Neural crest cell (in vitro differentiated cells): ENCODE results near the gene SPAG16. TPM values are rescaled to one million over a fixed set of nuclear protein-coding genes. Genes with fewer than 3 reads are reported as not detected.

Experiments
- DNase-seq: peaks from one replicate; pipeline ENCODE4 v3.0.0; 2021; ENCODE audit warnings: low read depth, mixed read lengths, low spot score
- H3K27ac Mint-ChIP-seq: one replicate; pipeline ENCODE4 v1.8.0; 2021; ENCODE audit warnings: mild to moderate bottlenecking, mixed read lengths; ENCODE audit not compliant: unreplicated experiment
- H3K27me3 Mint-ChIP-seq: 2 replicates; pipeline ENCODE4 v1.8.0; 2021; ENCODE audit warnings: low read depth, mild to moderate bottlenecking, mixed read lengths
- H3K36me3 Mint-ChIP-seq: 2 replicates; pipeline ENCODE4 v1.8.0; 2021; ENCODE audit warnings: low read depth, mild to moderate bottlenecking, mixed read lengths
- H3K4me1 Mint-ChIP-seq: 2 replicates; pipeline ENCODE4 v1.8.0; 2021; ENCODE audit warnings: mixed read lengths
- H3K4me3 Mint-ChIP-seq: one replicate; pipeline ENCODE4 v1.8.0; 2021; ENCODE audit warnings: mild to moderate bottlenecking, mixed read lengths
- H3K9me3 Mint-ChIP-seq: 2 replicates; pipeline ENCODE4 v1.8.0; 2021; ENCODE audit warnings: mixed read lengths
- CTCF ChIP-seq: fragments of 200-600 bp; sonication (generic); conservative IDR thresholded peaks from 2 replicates; pipeline ENCODE4 v1.5.0; 2021; ENCODE audit warnings: antibody characterized with exemption, mild to moderate bottlenecking
- total RNA-seq: library from RNA; stranded (reverse); gene quantifications from 2 replicates; pipeline ENCODE4 v1.2.1, GENCODE V29; 2021

SPAG16 gene
- total RNA-seq, 1 donor from 2014 or later: 29.0 TPM

GRCh38 chr2:213415093-213415492 lies 130.8 kb downstream of the SPAG16 start:
- no peaks in the 10 kb centered on the region for H3K27me3 Mint-ChIP-seq
- no peaks in the 10 kb centered on the region for H3K4me1 Mint-ChIP-seq
- H3K36me3 Mint-ChIP-seq: no peaks in the 10 kb centered on the region
- no peak for DNase-seq
- H3K9me3 Mint-ChIP-seq: no peaks in the 10 kb centered on the region
- no peak overlapping the region for H3K27ac Mint-ChIP-seq
- H3K4me3 Mint-ChIP-seq: no peak overlapping the region
- TF ChIP-seq CTCF: no peak

GRCh38 chr2:213416832-213417231 lies 132.6 kb downstream of the SPAG16 start:
- no peak for DNase-seq
- no peaks in the 10 kb centered on the region for H3K9me3 Mint-ChIP-seq
- H3K4me3 Mint-ChIP-seq: no peak overlapping the region
- no peaks in the 10 kb centered on the region for H3K27me3 Mint-ChIP-seq
- no peaks in the 10 kb centered on the region for H3K4me1 Mint-ChIP-seq
- no peak overlapping the region for H3K27ac Mint-ChIP-seq
- no peak for TF ChIP-seq CTCF
- no peaks in the 10 kb centered on the region for H3K36me3 Mint-ChIP-seq

GRCh38 chr2:213419980-213420379 lies 135.7 kb downstream of the SPAG16 start:
- no peak for TF ChIP-seq CTCF
- DNase-seq: no peak
- H3K4me1 Mint-ChIP-seq: no peaks in the 10 kb centered on the region
- H3K9me3 Mint-ChIP-seq: no peaks in the 10 kb centered on the region
- H3K36me3 Mint-ChIP-seq: no peaks in the 10 kb centered on the region
- H3K27me3 Mint-ChIP-seq: no peaks in the 10 kb centered on the region
- H3K27ac Mint-ChIP-seq: no peak overlapping the region
- no peak overlapping the region for H3K4me3 Mint-ChIP-seq

- Mint-ChIP-seq H3K9me3 (no peaks in the 10 kb centered on the region), H3K27me3 (no peaks in the 10 kb centered on the region), H3K36me3 (no peaks in the 10 kb centered on the region), H3K4me1 (no peaks in the 10 kb centered on the region), H3K27ac (no peak overlapping the region), H3K4me3 (no peak overlapping the region)
- no peak for DNase-seq
- no peak for TF ChIP-seq CTCF
Observed at GRCh38 chr2:213420828-213421385, 136.6 kb downstream of the SPAG16 start.

GRCh38 chr2:213422211-213422610 lies 137.9 kb downstream of the SPAG16 start:
- Mint-ChIP-seq H3K4me3 (no peak overlapping the region), H3K27ac (no peak overlapping the region), H3K9me3 (no peaks in the 10 kb centered on the region), H3K4me1 (no peaks in the 10 kb centered on the region), H3K27me3 (no peaks in the 10 kb centered on the region), H3K36me3 (no peaks in the 10 kb centered on the region)
- DNase-seq: no peak
- TF ChIP-seq CTCF: no peak
